Progenitor cell of endocrine pancreas (in vitro differentiated cells): ENCODE data around the gene TUBB6. TPM values are rescaled to one million over a fixed set of nuclear protein-coding genes. Genes with fewer than 3 reads are reported as not detected.

Experiments
- DNase-seq: peaks from one replicate; pipeline ENCODE4 v3.0.0; 2021; ENCODE audit warnings: low spot score; ENCODE audit not compliant: unreplicated experiment
- H3K27ac Mint-ChIP-seq: 2 replicates; pipeline ENCODE4 v1.8.0; 2021; ENCODE audit warnings: mild to moderate bottlenecking, moderate library complexity, mixed read lengths
- H3K27me3 Mint-ChIP-seq: 2 replicates; pipeline ENCODE4 v1.8.0; 2021; ENCODE audit warnings: mixed read lengths
- H3K36me3 Mint-ChIP-seq: 2 replicates; pipeline ENCODE4 v1.8.0; 2022; ENCODE audit warnings: mixed read lengths; ENCODE audit not compliant: insufficient read depth
- H3K4me1 Mint-ChIP-seq: 2 replicates; pipeline ENCODE4 v1.8.0; 2021; ENCODE audit warnings: low read depth, mixed read lengths
- H3K4me3 Mint-ChIP-seq: 2 replicates; pipeline ENCODE4 v1.8.0; 2021; ENCODE audit warnings: low read depth, mild to moderate bottlenecking, moderate library complexity, mixed read lengths
- H3K9me3 Mint-ChIP-seq: 2 replicates; pipeline ENCODE4 v1.8.0; 2021; ENCODE audit warnings: low read depth, mixed read lengths
- total RNA-seq: library from RNA; stranded (reverse); gene quantifications from 2 replicates; pipeline ENCODE4 v1.2.1, GENCODE V29; 2021
- TF ChIP-seq, protein P1 (sequence below): fragments of 200-600 bp; sonication (generic); IDR thresholded peaks from one replicate; pipeline ENCODE4 v1.5.0; 2021; ENCODE audit warnings: antibody characterized with exemption, mild to moderate bottlenecking; ENCODE audit not compliant: unreplicated experiment

The TUBB6 gene
- total RNA-seq, 1 donor from 2014 or later: 7.2 TPM

DNA sequence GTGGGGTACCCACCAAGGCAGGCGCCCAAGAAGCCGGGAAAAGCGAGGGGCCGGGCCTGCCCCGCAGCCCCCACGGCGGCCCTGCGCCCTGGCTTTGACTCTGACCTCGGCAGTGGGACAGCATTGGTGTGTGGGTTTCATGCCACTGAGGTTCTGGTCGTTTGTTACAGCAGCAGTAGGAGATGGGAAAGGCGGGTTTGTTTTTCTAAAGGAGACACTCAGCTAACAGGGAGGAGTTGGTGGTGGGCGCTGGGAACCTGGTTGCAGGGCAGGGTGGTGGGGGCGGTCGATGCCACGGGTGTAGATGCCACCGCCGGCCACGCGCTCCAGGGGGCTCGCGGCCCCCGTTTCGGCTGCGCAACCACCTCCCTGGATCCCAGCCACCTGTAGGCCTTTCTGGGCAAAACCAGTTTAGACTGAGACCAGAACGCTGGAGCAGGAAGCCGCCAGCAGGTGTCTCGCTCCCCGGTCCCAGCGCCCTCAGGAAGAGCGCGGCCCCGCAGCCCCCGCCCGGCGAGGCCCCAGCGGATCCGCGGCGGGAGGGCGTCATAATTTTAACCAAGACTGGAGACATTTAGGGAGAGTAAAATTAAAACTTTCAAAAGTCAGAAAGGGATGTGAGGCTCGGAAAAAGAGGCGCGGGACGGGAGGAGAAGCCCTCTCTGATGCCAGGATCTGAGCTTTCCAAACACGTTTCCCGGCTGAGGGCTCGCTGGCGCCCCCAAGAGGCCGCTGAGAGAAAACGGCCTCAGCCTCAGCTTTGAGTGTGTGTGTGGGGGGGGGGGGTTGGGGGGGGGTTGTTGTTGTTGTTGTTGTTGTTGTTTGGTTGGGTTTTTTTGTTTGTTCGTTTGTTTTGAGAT, 36.4 kb upstream of the TUBB6 start:
- no peaks in the 10 kb centered on the region for H3K9me3 Mint-ChIP-seq
- H3K4me3 Mint-ChIP-seq: peak overlapping the region; percentile 77
- DNase-seq: peak; percentile 65
- TF ChIP-seq, protein P1, sequence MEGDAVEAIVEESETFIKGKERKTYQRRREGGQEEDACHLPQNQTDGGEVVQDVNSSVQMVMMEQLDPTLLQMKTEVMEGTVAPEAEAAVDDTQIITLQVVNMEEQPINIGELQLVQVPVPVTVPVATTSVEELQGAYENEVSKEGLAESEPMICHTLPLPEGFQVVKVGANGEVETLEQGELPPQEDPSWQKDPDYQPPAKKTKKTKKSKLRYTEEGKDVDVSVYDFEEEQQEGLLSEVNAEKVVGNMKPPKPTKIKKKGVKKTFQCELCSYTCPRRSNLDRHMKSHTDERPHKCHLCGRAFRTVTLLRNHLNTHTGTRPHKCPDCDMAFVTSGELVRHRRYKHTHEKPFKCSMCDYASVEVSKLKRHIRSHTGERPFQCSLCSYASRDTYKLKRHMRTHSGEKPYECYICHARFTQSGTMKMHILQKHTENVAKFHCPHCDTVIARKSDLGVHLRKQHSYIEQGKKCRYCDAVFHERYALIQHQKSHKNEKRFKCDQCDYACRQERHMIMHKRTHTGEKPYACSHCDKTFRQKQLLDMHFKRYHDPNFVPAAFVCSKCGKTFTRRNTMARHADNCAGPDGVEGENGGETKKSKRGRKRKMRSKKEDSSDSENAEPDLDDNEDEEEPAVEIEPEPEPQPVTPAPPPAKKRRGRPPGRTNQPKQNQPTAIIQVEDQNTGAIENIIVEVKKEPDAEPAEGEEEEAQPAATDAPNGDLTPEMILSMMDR: peak; percentile 74
- no peaks in the 10 kb centered on the region for H3K4me1 Mint-ChIP-seq
- H3K36me3 Mint-ChIP-seq: no peaks in the 10 kb centered on the region
- H3K27ac Mint-ChIP-seq: peak overlapping the region; percentile 91
- peaks cover 7% of the 10 kb centered on the region for H3K27me3 Mint-ChIP-seq

DNA sequence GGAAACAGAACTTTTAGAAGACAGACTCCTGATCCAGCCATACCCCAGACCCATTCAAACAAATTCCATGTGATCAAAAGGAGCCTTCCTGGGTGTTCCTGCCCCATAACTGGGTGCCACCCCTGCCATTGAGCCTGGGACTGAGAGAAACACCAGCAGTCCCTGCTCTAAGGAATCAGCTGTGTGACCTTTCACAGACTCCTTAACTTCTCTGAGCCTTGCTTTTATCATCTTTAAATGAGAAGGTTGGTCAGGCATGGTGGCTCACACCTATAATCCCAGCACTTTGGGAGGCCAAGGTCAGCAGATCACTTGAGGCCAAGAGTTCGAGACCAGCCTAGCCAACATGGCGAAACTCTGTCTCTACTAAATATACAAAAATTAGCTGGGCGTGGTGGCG, 33.2 kb upstream of the TUBB6 start:
- Mint-ChIP-seq H3K27ac (no peak overlapping the region), H3K4me1 (peaks cover 6% of the 10 kb centered on the region), H3K36me3 (no peaks in the 10 kb centered on the region), H3K27me3 (peaks cover 5% of the 10 kb centered on the region), H3K9me3 (no peaks in the 10 kb centered on the region), H3K4me3 (no peak overlapping the region)
- no peak for DNase-seq
- TF ChIP-seq, protein P1: no peak

DNA sequence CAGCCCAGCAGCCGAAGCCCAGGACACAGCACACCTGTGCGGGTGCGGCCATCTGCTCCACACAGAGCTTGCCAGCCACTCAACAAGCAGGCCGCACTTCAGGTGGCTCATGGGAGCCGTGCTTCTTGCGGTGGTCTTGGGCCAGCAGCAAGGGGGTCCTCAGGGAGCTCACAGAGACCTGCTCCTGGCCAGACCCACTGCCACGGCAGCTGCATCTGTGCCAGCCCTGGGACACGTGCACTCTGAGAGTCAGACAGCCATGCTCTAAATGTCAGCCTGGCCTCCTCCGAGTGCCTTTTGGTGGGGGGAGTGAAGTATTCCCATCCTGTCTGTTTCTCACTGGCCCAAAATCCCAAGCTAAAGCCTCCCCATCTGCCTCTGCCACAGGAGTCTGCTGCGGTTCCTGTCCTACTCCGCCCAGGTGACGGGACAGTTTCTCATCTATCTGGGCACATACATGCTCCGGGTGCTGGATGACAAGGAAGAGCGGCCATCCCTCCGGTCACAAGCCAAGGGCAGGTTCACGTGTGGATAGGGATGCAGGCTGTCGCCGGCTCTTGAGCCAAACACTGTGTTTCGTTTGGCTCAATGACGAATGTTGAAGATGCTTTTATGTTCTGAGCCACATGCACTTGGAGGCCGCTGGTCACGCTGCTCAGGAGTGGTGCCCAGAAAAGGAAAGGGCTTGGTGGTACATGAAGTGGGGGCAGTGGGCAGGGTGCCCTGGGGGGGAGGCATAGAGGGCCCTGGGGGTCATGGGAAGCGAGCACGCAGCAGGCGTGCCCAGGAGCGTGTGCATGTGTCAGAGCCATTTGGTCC, 31.1 kb upstream of the TUBB6 start:
- Mint-ChIP-seq H3K4me3 (no peak overlapping the region), H3K4me1 (peaks cover 6% of the 10 kb centered on the region), H3K27me3 (peaks cover 5% of the 10 kb centered on the region), H3K9me3 (no peaks in the 10 kb centered on the region), H3K36me3 (no peaks in the 10 kb centered on the region), H3K27ac (no peak overlapping the region)
- DNase-seq: no peak
- TF ChIP-seq, protein P1: no peak

DNA sequence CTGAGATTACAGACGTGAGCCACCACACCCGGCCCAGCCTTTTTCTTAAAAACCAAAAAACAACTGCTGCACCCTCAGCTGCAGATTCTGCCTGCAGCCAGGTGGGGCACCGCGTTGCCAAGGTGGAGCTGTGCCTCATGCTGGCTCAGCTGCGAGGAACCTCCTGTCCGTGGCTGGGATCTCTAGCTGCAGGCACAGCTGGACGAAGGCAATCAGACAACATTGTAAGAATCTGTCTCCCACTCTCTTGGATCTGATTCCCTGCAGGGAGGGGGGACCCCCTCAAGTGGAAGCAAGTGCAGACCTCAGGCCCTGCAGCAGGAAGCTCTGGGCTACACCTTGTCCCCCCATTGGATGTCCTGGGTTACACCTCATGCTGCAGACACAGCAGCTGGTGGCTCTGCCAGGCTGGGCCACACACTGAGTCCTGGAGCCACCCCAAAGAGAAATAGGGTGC, 29.8 kb upstream of the TUBB6 start:
- TF ChIP-seq, protein P1: peak; percentile 25
- no peaks in the 10 kb centered on the region for H3K36me3 Mint-ChIP-seq
- H3K4me1 Mint-ChIP-seq: peaks cover 12% of the 10 kb centered on the region
- peak overlapping the region; percentile 90 for H3K27ac Mint-ChIP-seq
- no peak for DNase-seq
- no peak overlapping the region for H3K4me3 Mint-ChIP-seq
- no peaks in the 10 kb centered on the region for H3K9me3 Mint-ChIP-seq
- H3K27me3 Mint-ChIP-seq: peaks cover 5% of the 10 kb centered on the region
